Sigmoid colon (tissue), 4 donors: ENCODE data around the gene MYLIP.
A peak's percentile ranks its signal among the peaks of the same experiment; 100 is the strongest.

Experiments
- POLR2AphosphoS5 ChIP-seq, 4 donors: sonication (generic); formaldehyde crosslinking; IDR thresholded peaks; one replicate each; pipeline ENCODE4 v1.6.1; 2017; ENCODE audit warnings: antibody characterized with exemption in 4 of 4
- TF ChIP-seq, protein P1 (sequence below), 4 experiments: fragments of 450-650 bp in 3 of 4; fragments of 200-600 bp in 1 of 4; IDR thresholded peaks; one replicate each; pipeline ENCODE4 v1.5.1; 2016 to 2019; ENCODE audit warnings: antibody characterized with exemption in 4 of 4, mild to moderate bottlenecking in 3 of 4, moderate library complexity in 2 of 4

DNA sequence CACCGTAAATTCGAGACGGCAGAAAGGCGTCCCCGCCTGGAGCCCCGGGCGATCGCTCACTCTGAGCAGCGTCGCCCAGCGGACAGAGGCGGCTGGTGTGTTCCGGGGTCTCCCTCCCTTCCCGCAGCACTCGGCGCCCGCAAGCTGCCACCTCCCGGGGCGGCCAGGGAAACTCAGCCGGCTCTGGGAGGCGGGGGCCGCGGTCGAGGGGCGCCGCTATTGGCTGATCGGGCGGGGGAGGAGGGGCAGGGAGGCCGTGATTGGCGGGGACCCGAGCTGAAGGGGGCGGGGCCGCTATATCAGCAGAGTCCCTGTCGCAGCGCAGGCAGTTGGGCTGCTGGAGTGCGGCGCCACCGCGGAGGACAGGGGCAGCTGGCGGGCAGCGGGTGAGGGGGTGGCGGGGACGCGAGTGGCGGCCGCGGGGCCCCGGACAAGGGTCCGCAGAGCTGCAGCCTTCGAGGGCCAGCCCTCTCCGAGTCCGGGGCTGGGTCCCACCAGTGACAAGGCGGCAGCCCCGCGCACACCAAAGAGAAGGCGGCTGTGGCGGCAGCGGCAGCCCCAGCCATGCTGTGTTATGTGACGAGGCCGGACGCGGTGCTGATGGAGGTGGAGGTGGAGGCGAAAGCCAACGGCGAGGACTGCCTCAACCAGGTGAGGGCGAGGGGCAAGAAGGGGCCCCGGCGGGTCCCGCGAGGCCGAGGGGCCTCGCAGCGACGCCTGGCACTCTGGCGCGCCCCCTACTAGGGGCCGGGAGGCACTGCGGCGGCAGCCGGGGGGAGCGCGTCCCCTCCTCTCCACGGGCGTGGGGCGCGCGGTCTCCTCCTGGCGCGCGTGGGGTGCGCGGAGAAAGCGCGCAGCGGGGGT lies at the start of gene MYLIP:
- TF ChIP-seq, protein P1, sequence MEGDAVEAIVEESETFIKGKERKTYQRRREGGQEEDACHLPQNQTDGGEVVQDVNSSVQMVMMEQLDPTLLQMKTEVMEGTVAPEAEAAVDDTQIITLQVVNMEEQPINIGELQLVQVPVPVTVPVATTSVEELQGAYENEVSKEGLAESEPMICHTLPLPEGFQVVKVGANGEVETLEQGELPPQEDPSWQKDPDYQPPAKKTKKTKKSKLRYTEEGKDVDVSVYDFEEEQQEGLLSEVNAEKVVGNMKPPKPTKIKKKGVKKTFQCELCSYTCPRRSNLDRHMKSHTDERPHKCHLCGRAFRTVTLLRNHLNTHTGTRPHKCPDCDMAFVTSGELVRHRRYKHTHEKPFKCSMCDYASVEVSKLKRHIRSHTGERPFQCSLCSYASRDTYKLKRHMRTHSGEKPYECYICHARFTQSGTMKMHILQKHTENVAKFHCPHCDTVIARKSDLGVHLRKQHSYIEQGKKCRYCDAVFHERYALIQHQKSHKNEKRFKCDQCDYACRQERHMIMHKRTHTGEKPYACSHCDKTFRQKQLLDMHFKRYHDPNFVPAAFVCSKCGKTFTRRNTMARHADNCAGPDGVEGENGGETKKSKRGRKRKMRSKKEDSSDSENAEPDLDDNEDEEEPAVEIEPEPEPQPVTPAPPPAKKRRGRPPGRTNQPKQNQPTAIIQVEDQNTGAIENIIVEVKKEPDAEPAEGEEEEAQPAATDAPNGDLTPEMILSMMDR (IDR thresholded peaks at IDR 0.05): peak; percentile 63 to 88 (median 78)
- TF ChIP-seq POLR2AphosphoS5 (IDR thresholded peaks at IDR 0.05): peak; percentile 100
